ENCODE measurements around the gene PSD4.
A peak's percentile ranks its signal among the peaks of the same experiment; 100 is the strongest.

The PSD4 gene

GRCh38 chr2:113219525-113219888, 45.7 kb downstream of the PSD4 start:
- H3K4me3 ChIP-seq (ENCODE audit: low read length): no peak overlapping the region
- TF ChIP-seq CTCF (conservative IDR thresholded peaks at IDR 0.05; ENCODE audit: low read length): no peak
- DNase-seq (ENCODE audit: low read depth): no peak

DNA sequence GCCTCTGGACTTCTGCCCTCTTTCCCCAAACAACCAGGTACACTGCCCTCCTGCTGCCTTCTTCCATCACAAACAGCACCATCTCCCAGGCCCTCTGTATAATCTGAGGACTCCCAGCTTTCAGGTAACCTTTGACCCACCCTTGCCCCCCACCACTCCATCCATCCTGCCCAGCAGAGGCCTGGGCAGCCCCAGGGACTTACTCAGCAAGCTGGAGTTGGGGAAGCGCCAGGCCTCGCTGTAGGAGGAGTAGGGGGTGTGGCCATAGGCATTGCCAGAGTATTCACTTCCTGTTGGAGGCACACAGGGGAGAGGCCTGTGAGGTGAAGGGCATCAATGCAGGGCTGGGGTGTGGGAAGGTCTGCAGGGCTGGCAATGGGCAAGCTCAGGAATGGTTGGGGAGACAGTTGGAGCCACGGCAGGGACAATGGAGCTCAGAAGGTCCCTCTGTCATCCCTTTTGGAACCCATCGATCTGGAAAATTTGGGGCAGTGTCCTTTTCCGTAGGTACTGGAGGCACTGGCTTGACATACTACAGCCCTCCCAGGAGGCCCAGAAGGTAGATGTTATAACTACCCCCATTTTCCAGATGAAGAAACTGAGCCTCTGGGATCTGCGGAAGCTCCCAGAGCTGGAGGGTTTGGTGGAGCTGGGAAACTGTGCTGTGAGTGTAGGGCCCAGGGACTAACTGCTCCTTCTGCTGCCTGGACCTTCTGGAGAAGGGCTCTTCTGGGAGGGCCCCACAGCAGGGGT, 46.3 kb downstream of the PSD4 start:
- no peak for TF ChIP-seq CTCF (conservative IDR thresholded peaks at IDR 0.05; ENCODE audit: low read length)
- no peak overlapping the region for H3K4me3 ChIP-seq (ENCODE audit: low read length)
- DNase-seq (ENCODE audit: low read depth): peak; percentile 47

GRCh38 chr2:113220970-113221708, 47.4 kb downstream of the PSD4 start:
- H3K4me3 ChIP-seq (ENCODE audit: low read length): no peak overlapping the region
- no peak for DNase-seq (ENCODE audit: low read depth)
- no peak for TF ChIP-seq CTCF (conservative IDR thresholded peaks at IDR 0.05; ENCODE audit: low read length)

DNA sequence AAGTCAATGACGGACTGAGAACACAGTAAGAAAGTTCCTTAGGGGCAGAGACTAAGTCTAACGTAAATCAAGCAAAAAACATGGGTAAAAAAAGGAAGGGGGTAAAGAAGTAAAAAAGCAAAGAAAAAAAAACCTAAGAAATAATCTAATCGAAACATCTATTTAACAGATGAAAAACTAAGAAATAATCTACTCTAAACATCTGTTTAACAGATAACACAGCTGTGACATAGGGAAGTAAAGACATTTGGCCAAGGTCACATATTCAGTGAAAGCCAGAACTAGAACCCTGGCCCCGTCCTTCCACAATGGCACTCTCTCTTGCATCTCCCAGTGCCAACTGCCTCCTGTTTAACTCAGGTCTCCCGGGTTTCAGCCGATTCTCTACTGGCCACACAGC, 48.1 kb downstream of the PSD4 start:
- no peak overlapping the region for H3K4me3 ChIP-seq (ENCODE audit: low read length)
- no peak for DNase-seq (ENCODE audit: low read depth)
- no peak for TF ChIP-seq CTCF (conservative IDR thresholded peaks at IDR 0.05; ENCODE audit: low read length)

- no peak for DNase-seq (ENCODE audit: low read depth)
- H3K4me3 ChIP-seq (ENCODE audit: low read length): no peak overlapping the region
- no peak for TF ChIP-seq CTCF (conservative IDR thresholded peaks at IDR 0.05; ENCODE audit: low read length)
Measured at GRCh38 chr2:113223813-113224212, 50.0 kb downstream of the PSD4 start.

DNA sequence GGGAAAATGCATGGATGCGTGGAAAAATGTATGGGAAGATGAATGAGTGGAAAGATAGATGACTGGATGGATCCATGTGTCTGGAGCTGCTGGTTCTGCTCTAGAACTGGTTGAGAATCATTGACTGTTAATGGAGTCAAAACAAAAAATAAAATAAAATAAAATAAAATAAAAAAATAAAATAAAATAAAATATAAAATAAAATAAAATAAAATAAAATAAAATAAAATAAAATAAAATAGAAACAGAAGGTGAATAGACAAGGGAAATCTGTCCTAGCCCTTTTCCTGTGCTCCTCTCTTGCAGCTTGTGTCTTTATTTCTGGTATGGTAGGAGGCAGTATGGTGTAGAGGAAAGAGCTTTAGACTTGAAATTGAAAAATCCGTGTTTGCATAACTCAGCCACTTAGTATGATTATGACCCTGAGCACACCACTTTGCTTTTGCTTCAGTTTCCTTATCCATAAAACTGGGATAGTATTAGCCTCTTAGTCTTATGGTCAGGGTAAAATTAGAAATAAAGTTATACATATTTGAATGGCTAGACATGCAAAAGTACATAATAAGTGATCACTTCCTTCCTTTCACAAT, 51.0 kb downstream of the PSD4 start:
- TF ChIP-seq CTCF (conservative IDR thresholded peaks at IDR 0.05; ENCODE audit: low read length): no peak
- no peak overlapping the region for H3K4me3 ChIP-seq (ENCODE audit: low read length)
- no peak for DNase-seq (ENCODE audit: low read depth)

Data from AG10803 (cell line).